Vagina (tissue), 2 donors: ENCODE data around the gene GALNTL6.

Source experiments
- POLR2A ChIP-seq, 2 donors: fragments of 450-650 bp; IDR thresholded peaks; one replicate each; pipeline ENCODE4 v1.6.1; 2017; ENCODE audit warnings: antibody characterized with exemption in 2 of 2, mild to moderate bottlenecking in 2 of 2, moderate library complexity in 2 of 2
- POLR2AphosphoS5 ChIP-seq, 2 donors: sonication (generic); formaldehyde crosslinking; IDR thresholded peaks; one replicate each; pipeline ENCODE4 v1.9.0; 2017; ENCODE audit warnings: antibody characterized with exemption in 2 of 2, mild to moderate bottlenecking in 2 of 2, low read depth in 1 of 2; ENCODE audit not compliant: insufficient read depth in 1 of 2
- TF ChIP-seq, protein P1 (sequence below), 3 experiments: fragments of 450-650 bp in 2 of 3; fragments of 200-600 bp in 1 of 3; sonication (generic) in 1 of 3; IDR thresholded peaks; one replicate each; pipeline ENCODE4 v1.5.1; 2017 to 2019; ENCODE audit warnings: antibody characterized with exemption in 3 of 3, mild to moderate bottlenecking in 2 of 3, moderate library complexity in 2 of 3

DNA sequence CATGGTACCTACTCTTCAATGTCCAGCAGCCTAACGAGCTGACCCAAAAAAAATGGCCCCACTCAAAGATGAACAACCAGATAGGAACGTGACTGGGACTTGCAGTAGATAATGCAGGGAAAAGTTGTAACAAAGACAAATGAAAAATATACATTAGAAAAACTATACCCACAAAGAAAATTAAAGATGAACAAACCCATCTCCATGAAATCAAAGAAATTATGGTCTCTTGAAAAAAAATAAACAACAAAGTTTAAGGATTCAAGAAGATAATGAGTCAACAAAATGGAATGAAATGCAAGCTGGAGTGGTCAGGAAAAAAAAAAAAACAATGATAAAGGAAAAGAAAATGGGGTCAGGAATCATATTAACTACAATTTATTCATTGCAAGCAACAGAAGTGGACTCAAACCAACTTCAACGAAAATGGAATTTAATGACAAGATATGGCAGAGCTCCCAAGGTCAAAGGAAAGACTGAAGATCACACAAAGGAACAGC lies 1045.6 kb downstream of the GALNTL6 start:
- TF ChIP-seq, protein P1, sequence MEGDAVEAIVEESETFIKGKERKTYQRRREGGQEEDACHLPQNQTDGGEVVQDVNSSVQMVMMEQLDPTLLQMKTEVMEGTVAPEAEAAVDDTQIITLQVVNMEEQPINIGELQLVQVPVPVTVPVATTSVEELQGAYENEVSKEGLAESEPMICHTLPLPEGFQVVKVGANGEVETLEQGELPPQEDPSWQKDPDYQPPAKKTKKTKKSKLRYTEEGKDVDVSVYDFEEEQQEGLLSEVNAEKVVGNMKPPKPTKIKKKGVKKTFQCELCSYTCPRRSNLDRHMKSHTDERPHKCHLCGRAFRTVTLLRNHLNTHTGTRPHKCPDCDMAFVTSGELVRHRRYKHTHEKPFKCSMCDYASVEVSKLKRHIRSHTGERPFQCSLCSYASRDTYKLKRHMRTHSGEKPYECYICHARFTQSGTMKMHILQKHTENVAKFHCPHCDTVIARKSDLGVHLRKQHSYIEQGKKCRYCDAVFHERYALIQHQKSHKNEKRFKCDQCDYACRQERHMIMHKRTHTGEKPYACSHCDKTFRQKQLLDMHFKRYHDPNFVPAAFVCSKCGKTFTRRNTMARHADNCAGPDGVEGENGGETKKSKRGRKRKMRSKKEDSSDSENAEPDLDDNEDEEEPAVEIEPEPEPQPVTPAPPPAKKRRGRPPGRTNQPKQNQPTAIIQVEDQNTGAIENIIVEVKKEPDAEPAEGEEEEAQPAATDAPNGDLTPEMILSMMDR (IDR thresholded peaks at IDR 0.05): no peak
- TF ChIP-seq POLR2AphosphoS5 (IDR thresholded peaks at IDR 0.05; ENCODE audit: insufficient read depth in 1 of 2, low read depth in 1 of 2) (no peak), POLR2A (IDR thresholded peaks at IDR 0.05) (no peak)
